ENCODE results near the gene SNRNP200. TPM values are rescaled to one million over a fixed set of nuclear protein-coding genes. Genes with fewer than 3 reads are reported as not detected.

Gene SNRNP200
- total RNA-seq, 4 donors from 2014 or later = 51.1 to 89.8 (median 67.4) TPM

DNA sequence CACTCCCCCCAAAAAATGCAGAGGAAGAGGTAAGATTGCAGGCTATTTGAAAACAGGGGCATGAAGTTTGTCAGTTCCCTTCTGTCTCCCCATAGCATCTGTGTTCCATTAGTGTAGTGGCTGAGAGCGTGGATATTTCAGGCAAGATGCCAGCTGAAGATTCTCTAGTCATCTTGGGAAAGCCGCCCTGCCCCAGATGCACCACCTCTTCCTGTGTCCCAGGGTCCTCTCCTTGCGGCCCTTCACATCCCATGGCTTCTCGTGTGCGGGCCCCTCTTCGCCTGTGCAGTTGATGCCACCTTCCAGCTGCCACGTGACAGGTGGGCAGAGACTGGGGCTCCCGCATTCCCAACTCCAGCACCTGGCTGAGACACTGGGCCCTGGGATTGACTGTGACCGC, 55.7 kb downstream of the SNRNP200 start:
- in situ Hi-C loops (cut with MboI; ENCODE audit: low sequenced_read_pairs in 4 of 4) = loop anchor here in 2 of 4 donors (10.0 to 25.0 kb wide), 3 partner anchors 45 to 237 kb away; partner anchors contain the start of genes ASTL (in 1 of the 2), DUSP2 (in 1 of the 2) and STARD7 (in 1 of the 2)
- peaks cover 0 to 18% of the 10 kb centered on the region in 2 donors for H3K36me3 ChIP-seq
- no peaks in the 10 kb centered on the region for H3K27me3 ChIP-seq
- peaks cover 71 to 82% of the 10 kb centered on the region in 2 donors for H3K4me1 ChIP-seq
- ATAC-seq (no peak), DNase-seq (peak in 1 of 2 donors; percentile 31)
- intact Hi-C loops (cut with DNase I; ENCODE audit: low total_unique reads) = loop anchor here (5.0 to 10.0 kb wide), 2 partner anchors 257 to 385 kb away; partner anchors contain the start of genes ANKRD36C and KANSL3
- no peak overlapping the region for H3K4me3 ChIP-seq
- peak overlapping the region; percentile 94 to 99 (median 96) for H3K27ac ChIP-seq
- TF ChIP-seq, protein P1, sequence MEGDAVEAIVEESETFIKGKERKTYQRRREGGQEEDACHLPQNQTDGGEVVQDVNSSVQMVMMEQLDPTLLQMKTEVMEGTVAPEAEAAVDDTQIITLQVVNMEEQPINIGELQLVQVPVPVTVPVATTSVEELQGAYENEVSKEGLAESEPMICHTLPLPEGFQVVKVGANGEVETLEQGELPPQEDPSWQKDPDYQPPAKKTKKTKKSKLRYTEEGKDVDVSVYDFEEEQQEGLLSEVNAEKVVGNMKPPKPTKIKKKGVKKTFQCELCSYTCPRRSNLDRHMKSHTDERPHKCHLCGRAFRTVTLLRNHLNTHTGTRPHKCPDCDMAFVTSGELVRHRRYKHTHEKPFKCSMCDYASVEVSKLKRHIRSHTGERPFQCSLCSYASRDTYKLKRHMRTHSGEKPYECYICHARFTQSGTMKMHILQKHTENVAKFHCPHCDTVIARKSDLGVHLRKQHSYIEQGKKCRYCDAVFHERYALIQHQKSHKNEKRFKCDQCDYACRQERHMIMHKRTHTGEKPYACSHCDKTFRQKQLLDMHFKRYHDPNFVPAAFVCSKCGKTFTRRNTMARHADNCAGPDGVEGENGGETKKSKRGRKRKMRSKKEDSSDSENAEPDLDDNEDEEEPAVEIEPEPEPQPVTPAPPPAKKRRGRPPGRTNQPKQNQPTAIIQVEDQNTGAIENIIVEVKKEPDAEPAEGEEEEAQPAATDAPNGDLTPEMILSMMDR (IDR thresholded peaks at IDR 0.05 in 4 of 5, conservative IDR thresholded peaks at IDR 0.05 in 1 of 5) = no peak
- TF ChIP-seq POLR2A (IDR thresholded peaks at IDR 0.05) = no peak
- no peaks in the 10 kb centered on the region for H3K9me3 ChIP-seq

DNA sequence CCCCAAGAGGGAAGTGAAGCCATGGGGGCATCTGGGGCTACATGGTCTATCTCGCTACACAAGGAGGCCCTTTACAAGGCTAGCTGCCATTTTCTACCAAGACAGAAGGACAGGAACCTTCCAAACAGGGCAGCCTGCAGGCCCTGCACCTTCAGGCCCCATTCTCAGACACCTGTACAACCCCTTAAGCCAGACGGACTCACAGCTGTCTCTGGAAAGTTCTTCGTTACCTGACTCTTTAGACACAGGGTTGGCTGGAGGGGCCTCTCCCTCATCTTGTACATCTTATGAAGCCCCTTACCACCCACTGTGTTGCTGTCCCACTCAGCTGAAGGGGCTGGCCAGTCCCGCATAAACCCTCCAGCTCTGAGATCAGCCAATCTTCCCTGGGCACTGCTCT, 56.7 kb downstream of the SNRNP200 start:
- DNase-seq = no peak
- intact Hi-C loops (cut with DNase I; ENCODE audit: low total_unique reads) (loop anchor here (5.0 kb wide), 1 partner anchor 256 kb away; the partner anchor contains the start of gene ANKRD36C), in situ Hi-C loops (cut with MboI; ENCODE audit: low sequenced_read_pairs in 4 of 4) (no loop called here)
- peaks cover 0 to 8% of the 10 kb centered on the region in 2 donors for H3K36me3 ChIP-seq
- no peak overlapping the region for H3K27ac ChIP-seq
- no peak overlapping the region for H3K4me3 ChIP-seq
- H3K4me1 ChIP-seq = peaks cover 61 to 78% of the 10 kb centered on the region in 2 donors
- no peaks in the 10 kb centered on the region for H3K9me3 ChIP-seq
- no peak for TF ChIP-seq POLR2A (IDR thresholded peaks at IDR 0.05)
- TF ChIP-seq, protein P1 (IDR thresholded peaks at IDR 0.05 in 4 of 5, conservative IDR thresholded peaks at IDR 0.05 in 1 of 5) = no peak
- no peaks in the 10 kb centered on the region for H3K27me3 ChIP-seq
- ATAC-seq = no peak

DNA sequence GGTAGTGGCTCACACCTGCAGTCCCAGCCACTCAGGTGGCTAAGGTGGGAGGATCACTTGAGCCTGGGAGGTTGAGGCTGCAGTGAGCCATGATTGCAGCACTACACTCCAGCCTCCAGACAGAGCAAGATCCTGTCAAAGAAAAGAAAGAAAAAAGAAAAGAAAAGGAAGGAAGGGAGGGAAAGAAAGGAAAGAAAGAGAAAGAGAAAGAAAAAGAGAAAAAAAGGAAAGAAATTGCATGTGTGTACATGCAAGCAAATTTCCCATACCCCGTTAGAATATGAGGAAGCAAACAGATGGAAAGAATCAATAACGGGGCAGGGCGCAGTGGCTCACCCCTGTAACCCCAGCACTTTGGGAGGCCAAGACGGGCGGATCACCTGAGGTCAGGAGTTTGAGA, 57.5 kb downstream of the SNRNP200 start:
- ATAC-seq (no peak), DNase-seq (no peak)
- Histone ChIP-seq H3K4me3 (no peak overlapping the region), H3K27ac (peak overlapping the region in 2 of 4 donors; percentile 64 to 70), H3K36me3 (peaks cover 0 to under 1% of the 10 kb centered on the region in 2 donors), H3K27me3 (no peaks in the 10 kb centered on the region), H3K4me1 (peaks cover 59 to 76% of the 10 kb centered on the region in 2 donors), H3K9me3 (no peaks in the 10 kb centered on the region)
- no peak for TF ChIP-seq POLR2A (IDR thresholded peaks at IDR 0.05)
- TF ChIP-seq, protein P1 (IDR thresholded peaks at IDR 0.05 in 4 of 5, conservative IDR thresholded peaks at IDR 0.05 in 1 of 5) = no peak
- in situ Hi-C loops (cut with MboI; ENCODE audit: low sequenced_read_pairs in 4 of 4) (no loop called here), intact Hi-C loops (cut with DNase I; ENCODE audit: low total_unique reads) (loop anchor here (5.0 kb wide), 1 partner anchor 256 kb away; the partner anchor contains the start of gene ANKRD36C)

DNA sequence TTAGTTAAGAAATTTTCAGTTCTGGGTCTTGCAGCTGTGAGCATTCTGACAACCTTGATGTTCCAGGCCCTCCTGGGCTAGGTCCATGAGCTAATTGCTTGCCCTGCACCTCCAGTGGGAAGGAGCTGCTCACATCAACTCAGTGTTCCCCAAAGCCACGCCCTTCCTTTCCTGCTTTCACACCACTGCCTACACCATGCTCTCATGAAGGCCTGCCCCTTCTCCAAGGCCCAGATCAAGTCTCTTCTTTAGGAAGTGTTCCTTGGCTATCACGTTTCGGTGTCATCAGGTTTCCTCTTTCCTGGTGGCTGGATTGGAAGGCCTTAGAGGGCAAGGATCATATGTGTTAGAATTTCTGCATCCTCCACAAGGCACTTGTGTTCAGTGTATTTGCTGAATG, 58.3 kb downstream of the SNRNP200 start:
- ATAC-seq = peak; percentile 2 to 70
- H3K4me1 ChIP-seq = peaks cover 59 to 76% of the 10 kb centered on the region in 2 donors

More for the DNA sequence above, 58.3 kb downstream of the SNRNP200 start:
- in situ Hi-C loops (cut with MboI; ENCODE audit: low sequenced_read_pairs in 4 of 4) (no loop called here), intact Hi-C loops (cut with DNase I; ENCODE audit: low total_unique reads) (loop anchor here (5.0 kb wide), 1 partner anchor 255 kb away; the partner anchor contains the start of gene ANKRD36C)
- Histone ChIP-seq H3K9me3 (no peaks in the 10 kb centered on the region), H3K27ac (peak overlapping the region; percentile 39 to 70 (median 52)), H3K4me3 (no peak overlapping the region), H3K27me3 (no peaks in the 10 kb centered on the region), H3K36me3 (no peaks in the 10 kb centered on the region)
- no peak for TF ChIP-seq POLR2A (IDR thresholded peaks at IDR 0.05)
- TF ChIP-seq, protein P1 (IDR thresholded peaks at IDR 0.05 in 4 of 5, conservative IDR thresholded peaks at IDR 0.05 in 1 of 5) = no peak
- DNase-seq = peak; percentile 54 to 65

Data from gastrocnemius medialis (tissue), 4 donors.